RWPE2 (cell line): Measurements from ENCODE around the gene FHIT.

Experiments
- ATAC-seq: fragments of 200-7000 bp; cut with Tn5 transposase; 3 replicates; pipeline ENCODE4 v1.9.1; 2021; ENCODE audit warnings: low read depth
- DNase-seq: peaks from one replicate; pipeline ENCODE4 v3.0.0-alpha.2; 2020; ENCODE audit warnings: low spot score
- H3K27ac ChIP-seq: fragments of 450-650 bp; 2 replicates; pipeline ENCODE4 v1.5.1; 2017; ENCODE audit warnings: mild to moderate bottlenecking; ENCODE audit not compliant: poor library complexity, severe bottlenecking
- H3K27me3 ChIP-seq: fragments of 250-450 bp; sonication (Bioruptor Pico); 2 replicates; pipeline ENCODE4 v1.5.1; 2021; ENCODE audit warnings: mild to moderate bottlenecking, moderate library complexity; ENCODE audit not compliant: insufficient read depth, poor library complexity, severe bottlenecking
- H3K36me3 ChIP-seq: fragments of 250-450 bp; sonication (Bioruptor Pico); 2 replicates; pipeline ENCODE4 v1.5.1; 2020; ENCODE audit warnings: low read depth, mild to moderate bottlenecking, moderate library complexity
- H3K4me1 ChIP-seq: fragments of 250-450 bp; sonication (Bioruptor Pico); 2 replicates; pipeline ENCODE4 v1.5.1; 2021; ENCODE audit warnings: mild to moderate bottlenecking, moderate library complexity; ENCODE audit not compliant: insufficient read depth, poor library complexity, severe bottlenecking
- H3K4me3 ChIP-seq: fragments of 250-450 bp; sonication (Bioruptor Pico); 2 replicates; pipeline ENCODE4 v1.5.1; 2021; ENCODE audit warnings: mild to moderate bottlenecking, moderate library complexity; ENCODE audit not compliant: severe bottlenecking
- H3K9me3 ChIP-seq: fragments of 250-450 bp; sonication (Bioruptor Pico); 2 replicates; pipeline ENCODE4 v1.5.1; 2021; ENCODE audit warnings: mild to moderate bottlenecking, moderate library complexity; ENCODE audit not compliant: severe bottlenecking
- CTCF ChIP-seq: fragments of 450-650 bp; IDR thresholded peaks from one replicate; pipeline ENCODE4 v1.5.1; 2017; ENCODE audit warnings: mild to moderate bottlenecking, moderate library complexity; ENCODE audit not compliant: poor library complexity, severe bottlenecking

The FHIT gene

GRCh38 chr3:60579734-60580133, 671.5 kb downstream of the FHIT start:
- ATAC-seq (peak; percentile 97), DNase-seq (no peak)
- peaks cover 7% of the 10 kb centered on the region for H3K4me1 ChIP-seq
- no peaks in the 10 kb centered on the region for H3K27me3 ChIP-seq
- no peak overlapping the region for H3K4me3 ChIP-seq
- peak overlapping the region; percentile 7 for H3K27ac ChIP-seq
- no peaks in the 10 kb centered on the region for H3K36me3 ChIP-seq
- TF ChIP-seq CTCF: no peak
- H3K9me3 ChIP-seq: no peaks in the 10 kb centered on the region

- H3K4me3 ChIP-seq: no peak overlapping the region
- H3K36me3 ChIP-seq: no peaks in the 10 kb centered on the region
- H3K4me1 ChIP-seq: peaks cover 7% of the 10 kb centered on the region
- TF ChIP-seq CTCF: no peak
- DNase-seq: no peak
- H3K9me3 ChIP-seq: no peaks in the 10 kb centered on the region
- no peaks in the 10 kb centered on the region for H3K27me3 ChIP-seq
- peak; percentile 70 for ATAC-seq
- H3K27ac ChIP-seq: no peak overlapping the region
These were observed 672.3 kb downstream of the FHIT start for GRCh38 chr3:60578936-60579335.

GRCh38 chr3:60577601-60578000, 673.7 kb downstream of the FHIT start:
- ATAC-seq (no peak), DNase-seq (no peak)
- Histone ChIP-seq H3K27ac (no peak overlapping the region), H3K4me1 (peaks cover 7% of the 10 kb centered on the region), H3K9me3 (no peaks in the 10 kb centered on the region), H3K27me3 (no peaks in the 10 kb centered on the region), H3K36me3 (no peaks in the 10 kb centered on the region), H3K4me3 (no peak overlapping the region)
- no peak for TF ChIP-seq CTCF

- DNase-seq (no peak), ATAC-seq (no peak)
- Histone ChIP-seq H3K4me1 (peaks cover 7% of the 10 kb centered on the region), H3K27me3 (no peaks in the 10 kb centered on the region), H3K4me3 (no peak overlapping the region), H3K36me3 (no peaks in the 10 kb centered on the region), H3K9me3 (no peaks in the 10 kb centered on the region), H3K27ac (no peak overlapping the region)
- TF ChIP-seq CTCF: no peak
These were observed 675.5 kb downstream of the FHIT start for GRCh38 chr3:60575718-60576272.

GRCh38 chr3:60574046-60574769, 677.0 kb downstream of the FHIT start:
- Histone ChIP-seq H3K36me3 (no peaks in the 10 kb centered on the region), H3K27me3 (no peaks in the 10 kb centered on the region), H3K27ac (no peak overlapping the region), H3K4me1 (peaks cover 2% of the 10 kb centered on the region), H3K9me3 (no peaks in the 10 kb centered on the region), H3K4me3 (no peak overlapping the region)
- DNase-seq: no peak
- ATAC-seq: no peak
- TF ChIP-seq CTCF: no peak
